HepG2 (cell line): ENCODE data around the gene AANAT. TPM values are rescaled to one million over a fixed set of nuclear protein-coding genes. Genes with fewer than 3 reads are reported as not detected.

Source experiments
- ATAC-seq: fragments of 200-7000 bp; cut with Tn5 transposase; 3 replicates; pipeline ENCODE4 v1.9.1; 2020; ENCODE audit warnings: mild to moderate bottlenecking, moderate library complexity
- BruUV-seq: library from RNA; stranded (reverse); fragments of 400-500 nt; replicated peaks from 2 replicates; lab custom pipeline; 2021; lab: Mats Ljungman, UMichigan
- CTCF ChIA-PET: fragments of 300-600 bp; formaldehyde crosslinking; extraction: SDS; loops from one replicate; lab custom pipeline; 2021; ENCODE audit warnings: low total read pairs, inconsistent platforms, low intra/inter-chr PET ratio; lab: Yijun Ruan, JAX
- POLR2A ChIA-PET: fragments of 350-600 bp; sonication (Branson Sonifier 250); formaldehyde crosslinking; loops from one replicate; lab custom pipeline; 2020; ENCODE audit warnings: antibody characterized with exemption, inconsistent platforms; lab: Yijun Ruan, JAX
- DNase-seq: peaks from one replicate; pipeline ENCODE4 v3.0.0-alpha.2; 2015; ENCODE audit warnings: low spot score
- FAIRE-seq: peaks from 3 replicates; lab custom pipeline; 2011; peaks lifted over from hg19 to GRCh38; lab: Jason Lieb, UNC
- H2AFZ ChIP-seq: one replicate; pipeline ENCODE4 v1.6.1; 2011; ENCODE audit warnings: low read length, inconsistent platforms
- H3K27ac ChIP-seq: fragments of 300-600 bp; 3 replicates; pipeline ENCODE4 v1.8.0; 2011; ENCODE audit warnings: mixed run types, mild to moderate bottlenecking, mixed read lengths, low read length, inconsistent platforms; ENCODE audit not compliant: insufficient read depth; ENCODE audit errors: extremely low read length
- H3K27me3 ChIP-seq, 2 experiments: fragments of 200-600 bp in 1 of 2; 2 replicates in 1 of 2; 3 replicates in 1 of 2; pipeline versions ENCODE4 v1.6.0 to v1.8.0; 2011; ENCODE audit warnings: low read length in 2 of 2, mild to moderate bottlenecking in 2 of 2, moderate library complexity in 2 of 2, inconsistent platforms in 1 of 2; ENCODE audit not compliant: insufficient read depth in 2 of 2, control insufficient read depth in 1 of 2
- H3K36me3 ChIP-seq, 2 experiments: fragments of 200-600 bp in 1 of 2; replicated peaks in 1 of 2; 2 replicates in 1 of 2; 3 replicates in 1 of 2; pipeline versions ENCODE4 v1.5.1 to v1.8.0; 2011; ENCODE audit warnings: low read length in 2 of 2, inconsistent platforms in 1 of 2; ENCODE audit not compliant: insufficient read depth in 2 of 2, control insufficient read depth in 1 of 2
- H3K4me1 ChIP-seq: 2 replicates; pipeline ENCODE4 v1.5.1; 2012; ENCODE audit warnings: low read length, inconsistent platforms; ENCODE audit not compliant: insufficient read depth
- H3K4me2 ChIP-seq: 2 replicates; pipeline ENCODE4 v1.6.0; 2011; ENCODE audit warnings: low read depth, low read length, inconsistent platforms
- H3K4me3 ChIP-seq, 3 experiments: fragments of 200-600 bp in 1 of 3; sonication (generic), shearing (Covaris generic) in 1 of 3; replicated peaks in 1 of 3; 2 replicates each; pipeline ENCODE4 v1.5.1; 2011 to 2016; ENCODE audit warnings: low read length in 3 of 3, inconsistent platforms in 2 of 3, low read depth in 2 of 3, mild to moderate bottlenecking in 2 of 3, control low read depth in 1 of 3, mixed read lengths in 1 of 3; ENCODE audit not compliant: insufficient read depth in 1 of 3
- H3K79me2 ChIP-seq: one replicate; pipeline ENCODE4 v1.6.1; 2011; ENCODE audit warnings: low read length, inconsistent platforms; ENCODE audit not compliant: insufficient read depth
- H3K9ac ChIP-seq: 2 replicates; pipeline ENCODE4 v1.6.0; 2011; ENCODE audit warnings: mild to moderate bottlenecking, low read depth, low read length, inconsistent platforms; ENCODE audit not compliant: insufficient read depth
- H3K9me3 ChIP-seq: 2 replicates; pipeline ENCODE4 v1.5.1; 2012; ENCODE audit warnings: mild to moderate bottlenecking, low read length
- H4K20me1 ChIP-seq: 2 replicates; pipeline ENCODE4 v1.6.0; 2011; ENCODE audit warnings: inconsistent platforms, mild to moderate bottlenecking, low read length, moderate library complexity; ENCODE audit not compliant: insufficient read depth
- AGO1 ChIP-seq: fragments of 200-400 bp; formaldehyde crosslinking; IDR thresholded peaks from 2 replicates; pipeline ENCODE4 v1.6.1; 2017; ENCODE audit warnings: mild to moderate bottlenecking, low read depth, low read length, moderate library complexity; ENCODE audit not compliant: poor library complexity, severe bottlenecking
- CEBPB ChIP-seq: IDR thresholded peaks from 2 replicates; pipeline ENCODE4 v1.6.1; 2011; ENCODE audit warnings: low read depth, low read length, improper control_type of control experiment, borderline replicate concordance
- CEBPG ChIP-seq: IDR thresholded peaks from 2 replicates; pipeline ENCODE4 v1.6.1; 2016
- ELK4 ChIP-seq: sonication (generic); formaldehyde crosslinking; IDR thresholded peaks from 2 replicates; pipeline ENCODE4 v1.9.0; 2021; ENCODE audit warnings: missing genetic modification reagents, borderline replicate concordance
- GABPA ChIP-seq, 2 experiments: IDR thresholded peaks; 2 replicates each; pipeline ENCODE4 v1.6.1; 2011 to 2016; ENCODE audit warnings: low read depth in 2 of 2, low read length in 1 of 2, missing biosample characterization in 1 of 2, missing genetic modification characterization in 1 of 2
- KLF15 ChIP-seq: sonication (generic); formaldehyde crosslinking; IDR thresholded peaks from 2 replicates; pipeline ENCODE4 v1.8.1; 2023; ENCODE audit warnings: borderline replicate concordance, mild to moderate bottlenecking, inconsistent platforms, missing genetic modification reagents, mixed read lengths
- MED8 ChIP-seq: sonication (generic); formaldehyde crosslinking; IDR thresholded peaks from 2 replicates; pipeline ENCODE4 v1.8.1; 2023; ENCODE audit warnings: mild to moderate bottlenecking, missing genetic modification reagents; ENCODE audit not compliant: insufficient replicate concordance
- MIXL1 ChIP-seq: IDR thresholded peaks from 2 replicates; pipeline ENCODE4 v1.6.1; 2016
- MNT ChIP-seq: fragments of 450-650 bp; IDR thresholded peaks from 2 replicates; pipeline ENCODE4 v1.6.1; 2016
- PRDM10 ChIP-seq: sonication (generic); formaldehyde crosslinking; IDR thresholded peaks from 2 replicates; pipeline ENCODE4 v1.4.0; 2020; ENCODE audit warnings: low read depth, missing genetic modification reagents
- RORA ChIP-seq: sonication (generic); formaldehyde crosslinking; IDR thresholded peaks from 2 replicates; pipeline ENCODE4 v1.5.0; 2020; ENCODE audit warnings: mild to moderate bottlenecking, missing genetic modification reagents, moderate library complexity
- SATB2 ChIP-seq: sonication (generic); formaldehyde crosslinking; IDR thresholded peaks from 2 replicates; pipeline ENCODE4 v1.5.0; 2020; ENCODE audit warnings: missing genetic modification reagents
- SMYD3 ChIP-seq: sonication (generic); formaldehyde crosslinking; IDR thresholded peaks from 2 replicates; pipeline ENCODE4 v1.8.1; 2023; ENCODE audit warnings: mild to moderate bottlenecking, missing genetic modification reagents
- ZFP82 ChIP-seq: sonication (generic); formaldehyde crosslinking; IDR thresholded peaks from 2 replicates; pipeline ENCODE4 v1.5.1; 2020; ENCODE audit warnings: mild to moderate bottlenecking, missing genetic modification reagents, borderline replicate concordance
- ZNF326 ChIP-seq: sonication (generic); formaldehyde crosslinking; IDR thresholded peaks from 2 replicates; pipeline ENCODE4 v1.4.0; 2020; ENCODE audit warnings: missing genetic modification reagents, borderline replicate concordance
- WGBS: methylation state at CpG from one replicate; pipeline ENCODE4 v1.1.6; 2017; ENCODE audit warnings: low lambda C conversion rate; 5-methylcytosine and 5-hydroxymethylcytosine counted together
- in situ Hi-C: cut with HindIII; loops from 2 replicates; pipeline ENCODE4 v1.10.0; 2017; ENCODE audit warnings: low pct_unique_long_range_greater_than_20kb; ENCODE audit not compliant: extremely low pct_ligation_motif_present
- intact Hi-C: fragments of 100-400 bp; cut with micrococcal nuclease; formaldehyde crosslinking; loops from one replicate; pipeline ENCODE4 v1.10.0; 2022; ENCODE audit not compliant: unreplicated experiment
- polyA plus RNA-seq, 8 experiments: library from polyadenylated mRNA; depleted of rRNA in 3 of 8; stranded (reverse) in 7 of 8; unstranded in 1 of 8; fragments of >200 nt; fragmentation: Illumina TruSeq in 4 of 8; extraction: Trizol in 4 of 8; gene quantifications; 2 replicates each; pipeline versions ENCODE4 v1.2.1 to v1.2.3, GENCODE V29; 2011 to 2016; ENCODE audit warnings: low read depth in 4 of 8, missing spikeins in 1 of 8, mixed read lengths in 1 of 8; ENCODE audit not compliant: insufficient read depth in 1 of 8
- total RNA-seq, 5 experiments: library from RNA; depleted of rRNA; stranded (reverse); fragments of >200 nt; fragmentation: Illumina TruSeq; extraction: Trizol; gene quantifications; 2 replicates each; pipeline ENCODE4 v1.2.3, GENCODE V29; 2016; ENCODE audit warnings: low read depth in 1 of 5

The AANAT gene
- total and polyA plus RNA-seq, 2 of the 13 experiments (the other 11 are each of a cell fraction or from before 2014, with no cell fraction given), result 0.07 TPM; not detected in 1

GRCh38 chr17:76445697-76446448 is 21.5 kb upstream of the AANAT start:
- H3K79me2 ChIP-seq, result peaks cover 98% of the 10 kb centered on the region
- CTCF ChIA-PET, result no interaction called here
- TF ChIP-seq CEBPB (peak; percentile 26; the same call in 1 of the 2 replicates), MNT (no peak), ZNF326 (CRISPR knock-in tag) (no peak), CEBPG (CRISPR knock-in tag) (0 out of 2 replicates have a peak, but pooled peaks have one; percentile 15), SMYD3 (CRISPR knock-in tag) (no peak), MIXL1 (CRISPR knock-in tag) (no peak), RORA (no peak), MED8 (no peak), KLF15 (CRISPR knock-in tag) (no peak), ELK4 (CRISPR knock-in tag) (no peak), SATB2 (CRISPR knock-in tag) (no peak), GABPA (IDR thresholded peaks at IDR 0.05; ENCODE audit: low read depth, low read length) (no peak), GABPA (CRISPR knock-in tag; IDR thresholded peaks at IDR 0.05; ENCODE audit: low read depth) (no peak), ZFP82 (CRISPR knock-in tag) (no peak), PRDM10 (CRISPR knock-in tag) (no peak), AGO1 (no peak)
- H3K27me3 ChIP-seq, result no peaks in the 10 kb centered on the region
- DNase-seq (no peak), ATAC-seq (no peak), FAIRE-seq (no peak)
- H3K9ac ChIP-seq, result no peak overlapping the region
- H3K4me1 ChIP-seq, result peaks cover 90% of the 10 kb centered on the region
- peaks cover 80% of the 10 kb centered on the region for H4K20me1 ChIP-seq
- intact Hi-C loops (no loop called here), in situ Hi-C loops (no loop called here)
- no TSS peak for BruUV-seq
- no peaks in the 10 kb centered on the region for H3K9me3 ChIP-seq
- H3K36me3 ChIP-seq, result peaks cover 2 to 14% of the 10 kb centered on the region in 2 experiments
- POLR2A ChIA-PET, result interaction anchor here (1.0 to 2.1 kb wide), 3 partner anchors 53 to 62 kb away, joined by 3 to 8 read pairs (median 7); partner anchors contain the start of gene RHBDF2
- WGBS, result 84% methylated on average over 10 of the region's 10 CpGs
- H3K4me2 ChIP-seq, result no peak overlapping the region
- no peak overlapping the region for H2AFZ ChIP-seq
- H3K4me3 ChIP-seq, result no peak overlapping the region
- peak overlapping the region; percentile 41 for H3K27ac ChIP-seq
